K562 (cell line): ENCODE data around the gene AGPAT1. TPM values are rescaled to one million over a fixed set of nuclear protein-coding genes. Genes with fewer than 3 reads are reported as not detected.

Experiments
- CHD7 ChIP-seq: fragments of 200-600 bp; sonication (generic); IDR thresholded peaks from one replicate; pipeline ENCODE4 v1.6.1; 2012; ENCODE audit warnings: mild to moderate bottlenecking, low read depth, low read length, inconsistent platforms
- MCM3 ChIP-seq: fragments of 450-650 bp; IDR thresholded peaks from 2 replicates; pipeline ENCODE4 v1.6.1; 2016
- MYNN ChIP-seq, 2 experiments: sonication (generic); formaldehyde crosslinking in 1 of 2; IDR thresholded peaks; 2 replicates each; pipeline versions ENCODE4 v1.5.0 to v1.6.1; 2016 to 2020; ENCODE audit warnings: antibody characterized with exemption in 1 of 2, missing genetic modification reagents in 1 of 2
- POU5F1 ChIP-seq: fragments of 150-350 bp; IDR thresholded peaks from 2 replicates; pipeline ENCODE4 v1.6.1; 2014; ENCODE audit warnings: borderline replicate concordance, low read length, low read depth, mild to moderate bottlenecking; ENCODE audit not compliant: partially characterized antibody
- RB1 ChIP-seq: fragments of 450-650 bp; IDR thresholded peaks from 2 replicates; pipeline ENCODE4 v1.6.1; 2017; ENCODE audit warnings: low read depth, mild to moderate bottlenecking
- RBM39 ChIP-seq: fragments of 200-400 bp; formaldehyde crosslinking; optimal IDR thresholded peaks from 2 replicates; pipeline ENCODE3; 2018; ENCODE audit warnings: low read depth, low read length
- ZC3H8 ChIP-seq: fragments of 450-650 bp; IDR thresholded peaks from 2 replicates; pipeline ENCODE4 v1.6.1; 2017
- ZNF589 ChIP-seq: fragments of 200-800 bp; sonication (Bioruptor generic); IDR thresholded peaks from 2 replicates; pipeline ENCODE4 v1.6.1; 2016; ENCODE audit warnings: low read depth, missing genetic modification characterization, missing compliant biosample characterization
- ZZZ3 ChIP-seq: fragments of 450-650 bp; IDR thresholded peaks from 2 replicates; pipeline ENCODE4 v1.6.1; 2016; ENCODE audit warnings: antibody characterized with exemption, mild to moderate bottlenecking, moderate library complexity
- polyA plus RNA-seq, 8 experiments: library from polyadenylated mRNA; depleted of rRNA in 4 of 8; stranded (reverse) in 5 of 8; unstranded in 3 of 8; fragments of >200 nt; fragmentation: Nextera tagmentation in 2 of 8; fragmentation: Illumina TruSeq in 1 of 8; extraction: Ambion mirVana in 2 of 8; extraction: Trizol in 1 of 8; gene quantifications; 2 replicates each; pipeline versions ENCODE4 v1.2.1 to v1.2.3, GENCODE V29; 2011 to 2014; ENCODE audit warnings: inconsistent platforms in 1 of 8, missing spikeins in 1 of 8
- total RNA-seq, 7 experiments: library from RNA; depleted of rRNA in 6 of 7; stranded (reverse); fragments of >200 nt in 6 of 7; fragmentation: Illumina TruSeq in 2 of 7; extraction: Trizol in 2 of 7; gene quantifications; 2 replicates each; pipeline versions ENCODE4 v1.2.1 to v1.2.3, GENCODE V29; 2011 to 2021; ENCODE audit warnings: low replicate concordance in 1 of 7
- TF ChIP-seq, protein P1 (sequence below): sonication (generic); formaldehyde crosslinking; IDR thresholded peaks from 2 replicates; pipeline ENCODE4 v1.8.1; 2023; ENCODE audit warnings: mild to moderate bottlenecking, missing genetic modification reagents
- TF ChIP-seq, protein P2 (sequence below): fragments of 450-650 bp; formaldehyde crosslinking; IDR thresholded peaks from 2 replicates; pipeline ENCODE4 v1.4.0; 2020; ENCODE audit warnings: mild to moderate bottlenecking, moderate library complexity

AGPAT1 gene
- total and polyA plus RNA-seq, 9 of the 15 experiments (the other 6 are each of a cell fraction or from before 2014, with no cell fraction given) = 37.9 to 176 (median 69.4) TPM

GRCh38 chr6:32153564-32154513, 22.0 kb downstream of the AGPAT1 start, which contains the start of gene PPT2 (continued):
- TF ChIP-seq CHD7 = no peak
- TF ChIP-seq ZZZ3 = no peak
- TF ChIP-seq, protein P1, sequence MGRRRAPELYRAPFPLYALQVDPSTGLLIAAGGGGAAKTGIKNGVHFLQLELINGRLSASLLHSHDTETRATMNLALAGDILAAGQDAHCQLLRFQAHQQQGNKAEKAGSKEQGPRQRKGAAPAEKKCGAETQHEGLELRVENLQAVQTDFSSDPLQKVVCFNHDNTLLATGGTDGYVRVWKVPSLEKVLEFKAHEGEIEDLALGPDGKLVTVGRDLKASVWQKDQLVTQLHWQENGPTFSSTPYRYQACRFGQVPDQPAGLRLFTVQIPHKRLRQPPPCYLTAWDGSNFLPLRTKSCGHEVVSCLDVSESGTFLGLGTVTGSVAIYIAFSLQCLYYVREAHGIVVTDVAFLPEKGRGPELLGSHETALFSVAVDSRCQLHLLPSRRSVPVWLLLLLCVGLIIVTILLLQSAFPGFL (CRISPR knock-in tag) = peak; percentile 97
- TF ChIP-seq RB1 = peak; percentile 55
- no peak for TF ChIP-seq RBM39
- TF ChIP-seq, protein P2, sequence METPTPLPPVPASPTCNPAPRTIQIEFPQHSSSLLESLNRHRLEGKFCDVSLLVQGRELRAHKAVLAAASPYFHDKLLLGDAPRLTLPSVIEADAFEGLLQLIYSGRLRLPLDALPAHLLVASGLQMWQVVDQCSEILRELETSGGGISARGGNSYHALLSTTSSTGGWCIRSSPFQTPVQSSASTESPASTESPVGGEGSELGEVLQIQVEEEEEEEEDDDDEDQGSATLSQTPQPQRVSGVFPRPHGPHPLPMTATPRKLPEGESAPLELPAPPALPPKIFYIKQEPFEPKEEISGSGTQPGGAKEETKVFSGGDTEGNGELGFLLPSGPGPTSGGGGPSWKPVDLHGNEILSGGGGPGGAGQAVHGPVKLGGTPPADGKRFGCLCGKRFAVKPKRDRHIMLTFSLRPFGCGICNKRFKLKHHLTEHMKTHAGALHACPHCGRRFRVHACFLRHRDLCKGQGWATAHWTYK (CRISPR knock-in tag) = no peak
- peak; percentile 88 for TF ChIP-seq ZNF589 (CRISPR knock-in tag)
- no peak for TF ChIP-seq MCM3
- no peak for TF ChIP-seq ZC3H8
- no peak; the same call in 1 of the 2 replicates for TF ChIP-seq MYNN (IDR thresholded peaks at IDR 0.05)
- no peak for TF ChIP-seq MYNN (CRISPR knock-in tag; IDR thresholded peaks at IDR 0.05)
- TF ChIP-seq POU5F1 = no peak
